Naive B cell (primary cell): ENCODE results near the gene SLC35F1. TPM values are rescaled to one million over a fixed set of nuclear protein-coding genes. Genes with fewer than 3 reads are reported as not detected.

ENCODE experiments used
- ATAC-seq, 2 donors: fragments of 150-1000 bp; cut with Tn5 transposase; 2 replicates each; pipeline ENCODE4 v1.10.0; 2021; ENCODE audit warnings: low read depth in 2 of 2, mild to moderate bottlenecking in 2 of 2, moderate library complexity in 2 of 2
- DNase-seq: peaks from one replicate; pipeline ENCODE4 v3.0.0; 2022
- H3K27ac Mint-ChIP-seq, 6 donors: one replicate each; pipeline ENCODE4 v1.8.0; 2020 to 2022; ENCODE audit warnings: mild to moderate bottlenecking in 6 of 6, mixed read lengths in 6 of 6, moderate library complexity in 5 of 6, inconsistent platforms in 2 of 6
- H3K27me3 Mint-ChIP-seq, 3 donors: one replicate each; pipeline ENCODE4 v1.8.0; 2021 to 2022; ENCODE audit warnings: mixed read lengths in 3 of 3, mild to moderate bottlenecking in 1 of 3
- H3K36me3 Mint-ChIP-seq, 2 donors: one replicate each; pipeline ENCODE4 v1.8.0; 2020 to 2022; ENCODE audit warnings: mixed read lengths in 2 of 2, inconsistent platforms in 1 of 2, mild to moderate bottlenecking in 1 of 2
- H3K4me1 Mint-ChIP-seq, 3 donors: one replicate each; pipeline ENCODE4 v1.8.0; 2020 to 2022; ENCODE audit warnings: mixed read lengths in 3 of 3, inconsistent platforms in 1 of 3, mild to moderate bottlenecking in 1 of 3, moderate library complexity in 1 of 3
- H3K4me3 Mint-ChIP-seq, 8 donors: one replicate each; pipeline ENCODE4 v1.8.0; 2020 to 2022; ENCODE audit warnings: mild to moderate bottlenecking in 8 of 8, mixed read lengths in 8 of 8, moderate library complexity in 8 of 8, inconsistent platforms in 2 of 8
- H3K9me3 Mint-ChIP-seq, 7 donors: one replicate each; pipeline ENCODE4 v1.8.0; 2020 to 2022; ENCODE audit warnings: mixed read lengths in 7 of 7, mild to moderate bottlenecking in 5 of 7, inconsistent platforms in 2 of 7, moderate library complexity in 1 of 7
- polyA plus RNA-seq, 6 donors: library from polyadenylated mRNA; unstranded; fragments of 300-500 nt; fragmentation: Illumina TruSeq; gene quantifications; one replicate each; pipeline ENCODE4 v1.2.3, GENCODE V29; 2021; ENCODE audit warnings: low read depth in 6 of 6

The SLC35F1 gene
- polyA plus RNA-seq, 6 donors from 2014 or later = not detected

GRCh38 chr6:118313208-118313607 lies 406.1 kb downstream of the SLC35F1 start:
- no peaks in the 10 kb centered on the region for H3K9me3 Mint-ChIP-seq
- no peak overlapping the region for H3K4me3 Mint-ChIP-seq
- no peaks in the 10 kb centered on the region for H3K4me1 Mint-ChIP-seq
- H3K36me3 Mint-ChIP-seq = no peaks in the 10 kb centered on the region
- ATAC-seq = no peak
- no peaks in the 10 kb centered on the region for H3K27me3 Mint-ChIP-seq
- no peak for DNase-seq
- no peak overlapping the region for H3K27ac Mint-ChIP-seq

GRCh38 chr6:118313762-118314161 lies 406.7 kb downstream of the SLC35F1 start:
- H3K27ac Mint-ChIP-seq = no peak overlapping the region
- DNase-seq = no peak
- no peaks in the 10 kb centered on the region for H3K4me1 Mint-ChIP-seq

GRCh38 chr6:118316796-118317384 lies 409.8 kb downstream of the SLC35F1 start:
- Mint-ChIP-seq H3K4me3 (no peak overlapping the region), H3K36me3 (no peaks in the 10 kb centered on the region), H3K27ac (no peak overlapping the region), H3K27me3 (no peaks in the 10 kb centered on the region), H3K4me1 (no peaks in the 10 kb centered on the region), H3K9me3 (no peaks in the 10 kb centered on the region)
- ATAC-seq (no peak), DNase-seq (no peak)

More at GRCh38 chr6:118313762-118314161, 406.7 kb downstream of the SLC35F1 start:
- H3K9me3 Mint-ChIP-seq = no peaks in the 10 kb centered on the region
- no peak for ATAC-seq
- H3K4me3 Mint-ChIP-seq = no peak overlapping the region
- no peaks in the 10 kb centered on the region for H3K27me3 Mint-ChIP-seq
- no peaks in the 10 kb centered on the region for H3K36me3 Mint-ChIP-seq

GRCh38 chr6:118317581-118318563 lies 410.8 kb downstream of the SLC35F1 start:
- Mint-ChIP-seq H3K4me1 (no peaks in the 10 kb centered on the region), H3K27ac (no peak overlapping the region), H3K4me3 (no peak overlapping the region), H3K27me3 (no peaks in the 10 kb centered on the region), H3K9me3 (no peaks in the 10 kb centered on the region), H3K36me3 (no peaks in the 10 kb centered on the region)
- no peak for ATAC-seq
- no peak for DNase-seq

GRCh38 chr6:118318648-118319047 lies 411.6 kb downstream of the SLC35F1 start:
- ATAC-seq (no peak), DNase-seq (no peak)
- no peak overlapping the region for H3K27ac Mint-ChIP-seq
- no peaks in the 10 kb centered on the region for H3K27me3 Mint-ChIP-seq
- H3K4me3 Mint-ChIP-seq = no peak overlapping the region
- no peaks in the 10 kb centered on the region for H3K36me3 Mint-ChIP-seq
- H3K4me1 Mint-ChIP-seq = no peaks in the 10 kb centered on the region
- H3K9me3 Mint-ChIP-seq = no peaks in the 10 kb centered on the region

GRCh38 chr6:118319416-118319815 lies 412.4 kb downstream of the SLC35F1 start:
- ATAC-seq (no peak), DNase-seq (no peak)
- no peaks in the 10 kb centered on the region for H3K27me3 Mint-ChIP-seq
- no peak overlapping the region for H3K4me3 Mint-ChIP-seq
- no peaks in the 10 kb centered on the region for H3K9me3 Mint-ChIP-seq
- H3K36me3 Mint-ChIP-seq = no peaks in the 10 kb centered on the region
- no peak overlapping the region for H3K27ac Mint-ChIP-seq
- H3K4me1 Mint-ChIP-seq = no peaks in the 10 kb centered on the region

- Mint-ChIP-seq H3K4me3 (no peak overlapping the region), H3K9me3 (no peaks in the 10 kb centered on the region), H3K27ac (no peak overlapping the region), H3K4me1 (no peaks in the 10 kb centered on the region), H3K36me3 (no peaks in the 10 kb centered on the region), H3K27me3 (peaks cover 0 to under 1% (median 0%) of the 10 kb centered on the region in 3 donors)
- ATAC-seq (no peak), DNase-seq (no peak)
Observed at GRCh38 chr6:118319894-118320649, 413.0 kb downstream of the SLC35F1 start.

GRCh38 chr6:118320652-118321051 lies 413.6 kb downstream of the SLC35F1 start:
- peaks cover 0 to 6% (median 4%) of the 10 kb centered on the region in 3 donors for H3K27me3 Mint-ChIP-seq
- H3K4me1 Mint-ChIP-seq = no peaks in the 10 kb centered on the region
- H3K9me3 Mint-ChIP-seq = no peaks in the 10 kb centered on the region
- no peak for ATAC-seq
- H3K27ac Mint-ChIP-seq = no peak overlapping the region
- no peak overlapping the region for H3K4me3 Mint-ChIP-seq
- DNase-seq = no peak
- no peaks in the 10 kb centered on the region for H3K36me3 Mint-ChIP-seq

GRCh38 chr6:118324116-118324515 lies 417.1 kb downstream of the SLC35F1 start:
- H3K27me3 Mint-ChIP-seq = peaks cover 0 to 21% (median 6%) of the 10 kb centered on the region in 3 donors
- H3K27ac Mint-ChIP-seq = no peak overlapping the region
- no peaks in the 10 kb centered on the region for H3K9me3 Mint-ChIP-seq
- ATAC-seq (no peak), DNase-seq (no peak)
- H3K4me3 Mint-ChIP-seq = no peak overlapping the region
- H3K4me1 Mint-ChIP-seq = no peaks in the 10 kb centered on the region
- no peaks in the 10 kb centered on the region for H3K36me3 Mint-ChIP-seq

- H3K4me3 Mint-ChIP-seq = no peak overlapping the region
- peaks cover 0 to 21% (median 6%) of the 10 kb centered on the region in 3 donors for H3K27me3 Mint-ChIP-seq
- H3K27ac Mint-ChIP-seq = no peak overlapping the region
- ATAC-seq = no peak
- no peaks in the 10 kb centered on the region for H3K9me3 Mint-ChIP-seq
- H3K36me3 Mint-ChIP-seq = no peaks in the 10 kb centered on the region
- H3K4me1 Mint-ChIP-seq = no peaks in the 10 kb centered on the region
- no peak for DNase-seq
Observed at GRCh38 chr6:118325220-118325860, 418.3 kb downstream of the SLC35F1 start.

GRCh38 chr6:118326712-118327111 lies 419.6 kb downstream of the SLC35F1 start:
- no peak for DNase-seq

GRCh38 chr6:118327237-118327636 lies 420.2 kb downstream of the SLC35F1 start:
- H3K36me3 Mint-ChIP-seq = no peaks in the 10 kb centered on the region
- DNase-seq (no peak), ATAC-seq (no peak)
- peaks cover 0 to 21% (median 6%) of the 10 kb centered on the region in 3 donors for H3K27me3 Mint-ChIP-seq
- no peak overlapping the region for H3K27ac Mint-ChIP-seq
- H3K4me1 Mint-ChIP-seq = no peaks in the 10 kb centered on the region
- H3K9me3 Mint-ChIP-seq = no peaks in the 10 kb centered on the region
- no peak overlapping the region for H3K4me3 Mint-ChIP-seq

More at GRCh38 chr6:118326712-118327111, 419.6 kb downstream of the SLC35F1 start:
- no peaks in the 10 kb centered on the region for H3K36me3 Mint-ChIP-seq
- H3K4me1 Mint-ChIP-seq = no peaks in the 10 kb centered on the region
- peaks cover 0 to 21% (median 6%) of the 10 kb centered on the region in 3 donors for H3K27me3 Mint-ChIP-seq
- no peak for ATAC-seq
- no peak overlapping the region for H3K27ac Mint-ChIP-seq
- no peaks in the 10 kb centered on the region for H3K9me3 Mint-ChIP-seq
- no peak overlapping the region for H3K4me3 Mint-ChIP-seq

- H3K4me1 Mint-ChIP-seq = no peaks in the 10 kb centered on the region
- no peak overlapping the region for H3K4me3 Mint-ChIP-seq
- H3K27me3 Mint-ChIP-seq = peaks cover 0 to 4% (median 0%) of the 10 kb centered on the region in 3 donors
- DNase-seq = no peak
- peaks cover 5 to 31% (median 17%) of the 10 kb centered on the region in 7 donors for H3K9me3 Mint-ChIP-seq
- no peak for ATAC-seq
- no peak overlapping the region for H3K27ac Mint-ChIP-seq
- H3K36me3 Mint-ChIP-seq = no peaks in the 10 kb centered on the region
Observed at GRCh38 chr6:118333772-118334171, 426.7 kb downstream of the SLC35F1 start.
